Ishikawa (cell line): Measurements from ENCODE around the gene WWTR1.
A peak's percentile ranks its signal among the peaks of the same experiment; 100 is the strongest.

Experiments used
- CEBPB ChIP-seq: IDR thresholded peaks from 2 replicates; pipeline ENCODE4 v1.6.1; 2012
- CREB1 ChIP-seq: IDR thresholded peaks from 2 replicates; pipeline ENCODE4 v1.6.1; 2012; ENCODE audit warnings: low read depth
- EGR1 ChIP-seq: IDR thresholded peaks from 2 replicates; pipeline ENCODE4 v1.6.1; 2012
- EP300 ChIP-seq: IDR thresholded peaks from 2 replicates; pipeline ENCODE4 v1.6.1; 2012; ENCODE audit warnings: borderline replicate concordance
- FOXM1 ChIP-seq: IDR thresholded peaks from 2 replicates; pipeline ENCODE4 v1.6.1; 2012; ENCODE audit warnings: low read depth, borderline replicate concordance
- NFIC ChIP-seq: IDR thresholded peaks from 2 replicates; pipeline ENCODE4 v1.6.1; 2012
- RAD21 ChIP-seq: IDR thresholded peaks from 2 replicates; pipeline ENCODE4 v1.6.1; 2012; ENCODE audit warnings: low read depth
- TAF1 ChIP-seq: IDR thresholded peaks from 2 replicates; pipeline ENCODE4 v1.6.1; 2012; ENCODE audit warnings: low read depth, mild to moderate bottlenecking
- TCF12 ChIP-seq: IDR thresholded peaks from 2 replicates; pipeline ENCODE4 v1.6.1; 2012; ENCODE audit warnings: low read depth
- TEAD4 ChIP-seq: IDR thresholded peaks from 2 replicates; pipeline ENCODE4 v1.6.1; 2012
- YY1 ChIP-seq: IDR thresholded peaks from 2 replicates; pipeline ENCODE4 v1.6.1; 2012; ENCODE audit warnings: low read depth
- ZBTB7A ChIP-seq: IDR thresholded peaks from 2 replicates; pipeline ENCODE4 v1.6.1; 2012; ENCODE audit warnings: low read depth
- TF ChIP-seq, protein P1 (sequence below): IDR thresholded peaks from 2 replicates; pipeline ENCODE4 v1.6.1; 2012
- TF ChIP-seq, protein P2 (sequence below): IDR thresholded peaks from 2 replicates; pipeline ENCODE4 v1.6.1; 2012; ENCODE audit warnings: low read depth, mild to moderate bottlenecking
- TF ChIP-seq, protein P3 (sequence below): IDR thresholded peaks from 2 replicates; pipeline ENCODE4 v1.6.1; 2012

Gene WWTR1

DNA sequence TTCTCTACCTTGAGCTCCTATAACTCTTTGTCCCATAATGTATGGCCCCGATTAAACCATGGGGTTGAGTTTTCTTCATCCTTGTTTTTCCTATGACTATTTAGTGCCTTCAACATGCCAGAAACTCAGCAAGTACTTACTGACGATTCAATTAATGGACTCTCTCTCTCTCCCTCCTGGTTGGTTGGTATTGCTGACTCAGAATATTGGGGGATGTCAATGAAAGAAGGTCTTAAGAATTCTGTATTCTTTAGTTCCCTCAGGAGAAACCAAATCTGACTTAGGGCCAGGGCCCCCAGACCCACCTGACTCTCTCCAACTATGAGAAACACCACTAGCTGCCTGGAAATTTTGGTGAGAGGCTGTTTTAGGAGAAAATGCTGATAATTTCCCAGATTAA is 142.6 kb downstream of the WWTR1 start:
- no peak for TF ChIP-seq EGR1

DNA sequence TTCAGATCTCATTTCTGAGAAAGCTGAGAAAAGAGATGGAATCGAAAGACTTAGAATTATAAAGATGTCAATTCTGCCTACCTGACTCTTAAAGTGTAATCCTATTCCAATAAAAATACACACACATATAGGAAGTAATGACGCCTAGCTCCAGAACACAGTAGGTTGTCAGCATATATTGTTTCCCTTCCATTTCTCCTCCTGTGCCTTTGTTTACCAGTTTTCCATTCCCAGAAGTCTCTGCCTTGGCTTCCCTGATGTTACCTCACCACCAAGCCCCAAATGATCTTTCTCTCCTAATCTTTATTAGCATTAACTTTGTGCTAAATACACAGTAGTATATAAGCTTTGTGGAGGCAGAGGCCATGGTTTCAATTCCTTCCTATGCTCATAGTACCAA is 143.4 kb downstream of the WWTR1 start:
- TF ChIP-seq TEAD4 (no peak), RAD21 (no peak), NFIC (no peak), CEBPB (no peak), TAF1 (no peak), EP300 (no peak), YY1 (no peak), FOXM1 (no peak), EGR1 (no peak), ZBTB7A (no peak), TCF12 (no peak), CREB1 (no peak)
- TF ChIP-seq, protein P1, sequence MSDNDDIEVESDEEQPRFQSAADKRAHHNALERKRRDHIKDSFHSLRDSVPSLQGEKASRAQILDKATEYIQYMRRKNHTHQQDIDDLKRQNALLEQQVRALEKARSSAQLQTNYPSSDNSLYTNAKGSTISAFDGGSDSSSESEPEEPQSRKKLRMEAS = no peak
- TF ChIP-seq, protein P2, sequence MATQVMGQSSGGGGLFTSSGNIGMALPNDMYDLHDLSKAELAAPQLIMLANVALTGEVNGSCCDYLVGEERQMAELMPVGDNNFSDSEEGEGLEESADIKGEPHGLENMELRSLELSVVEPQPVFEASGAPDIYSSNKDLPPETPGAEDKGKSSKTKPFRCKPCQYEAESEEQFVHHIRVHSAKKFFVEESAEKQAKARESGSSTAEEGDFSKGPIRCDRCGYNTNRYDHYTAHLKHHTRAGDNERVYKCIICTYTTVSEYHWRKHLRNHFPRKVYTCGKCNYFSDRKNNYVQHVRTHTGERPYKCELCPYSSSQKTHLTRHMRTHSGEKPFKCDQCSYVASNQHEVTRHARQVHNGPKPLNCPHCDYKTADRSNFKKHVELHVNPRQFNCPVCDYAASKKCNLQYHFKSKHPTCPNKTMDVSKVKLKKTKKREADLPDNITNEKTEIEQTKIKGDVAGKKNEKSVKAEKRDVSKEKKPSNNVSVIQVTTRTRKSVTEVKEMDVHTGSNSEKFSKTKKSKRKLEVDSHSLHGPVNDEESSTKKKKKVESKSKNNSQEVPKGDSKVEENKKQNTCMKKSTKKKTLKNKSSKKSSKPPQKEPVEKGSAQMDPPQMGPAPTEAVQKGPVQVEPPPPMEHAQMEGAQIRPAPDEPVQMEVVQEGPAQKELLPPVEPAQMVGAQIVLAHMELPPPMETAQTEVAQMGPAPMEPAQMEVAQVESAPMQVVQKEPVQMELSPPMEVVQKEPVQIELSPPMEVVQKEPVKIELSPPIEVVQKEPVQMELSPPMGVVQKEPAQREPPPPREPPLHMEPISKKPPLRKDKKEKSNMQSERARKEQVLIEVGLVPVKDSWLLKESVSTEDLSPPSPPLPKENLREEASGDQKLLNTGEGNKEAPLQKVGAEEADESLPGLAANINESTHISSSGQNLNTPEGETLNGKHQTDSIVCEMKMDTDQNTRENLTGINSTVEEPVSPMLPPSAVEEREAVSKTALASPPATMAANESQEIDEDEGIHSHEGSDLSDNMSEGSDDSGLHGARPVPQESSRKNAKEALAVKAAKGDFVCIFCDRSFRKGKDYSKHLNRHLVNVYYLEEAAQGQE = no peak
- TF ChIP-seq, protein P3, sequence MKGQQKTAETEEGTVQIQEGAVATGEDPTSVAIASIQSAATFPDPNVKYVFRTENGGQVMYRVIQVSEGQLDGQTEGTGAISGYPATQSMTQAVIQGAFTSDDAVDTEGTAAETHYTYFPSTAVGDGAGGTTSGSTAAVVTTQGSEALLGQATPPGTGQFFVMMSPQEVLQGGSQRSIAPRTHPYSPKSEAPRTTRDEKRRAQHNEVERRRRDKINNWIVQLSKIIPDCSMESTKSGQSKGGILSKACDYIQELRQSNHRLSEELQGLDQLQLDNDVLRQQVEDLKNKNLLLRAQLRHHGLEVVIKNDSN = no peak

DNA sequence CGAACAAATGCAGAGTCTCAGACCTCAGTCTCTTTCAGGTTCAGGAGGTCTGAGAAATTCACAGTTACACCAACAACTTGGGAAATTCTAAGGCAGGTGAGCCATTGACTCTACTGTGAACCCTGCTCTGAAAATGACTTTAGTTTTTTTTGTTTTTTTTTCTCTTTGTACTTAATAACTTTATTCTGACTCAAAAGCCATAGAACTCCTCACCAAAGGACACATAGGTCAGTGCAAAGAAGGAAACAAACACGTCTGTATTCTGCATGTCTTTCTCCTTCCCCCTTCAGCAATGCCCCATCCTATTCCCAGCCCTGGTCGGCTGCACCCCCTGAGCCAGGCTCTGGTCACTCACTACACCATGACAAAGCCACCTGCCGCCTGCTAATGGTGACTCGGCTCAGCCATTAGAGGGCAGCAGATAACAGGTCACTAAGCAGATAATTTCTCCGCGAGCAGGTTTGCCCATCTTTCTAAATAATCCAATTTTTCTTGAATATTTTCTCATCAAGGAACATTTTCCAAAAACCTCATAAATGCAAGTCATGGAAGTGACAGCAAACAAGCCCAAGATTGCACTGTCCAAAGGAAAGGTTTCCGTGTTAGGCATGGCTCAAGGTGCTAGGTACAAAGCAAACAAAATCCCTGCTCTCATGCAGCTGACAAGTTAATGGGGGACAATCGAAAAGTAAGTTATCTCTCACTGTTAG is 145.6 kb downstream of the WWTR1 start:
- TF ChIP-seq TEAD4 (no peak), RAD21 (peak; percentile 91)

DNA sequence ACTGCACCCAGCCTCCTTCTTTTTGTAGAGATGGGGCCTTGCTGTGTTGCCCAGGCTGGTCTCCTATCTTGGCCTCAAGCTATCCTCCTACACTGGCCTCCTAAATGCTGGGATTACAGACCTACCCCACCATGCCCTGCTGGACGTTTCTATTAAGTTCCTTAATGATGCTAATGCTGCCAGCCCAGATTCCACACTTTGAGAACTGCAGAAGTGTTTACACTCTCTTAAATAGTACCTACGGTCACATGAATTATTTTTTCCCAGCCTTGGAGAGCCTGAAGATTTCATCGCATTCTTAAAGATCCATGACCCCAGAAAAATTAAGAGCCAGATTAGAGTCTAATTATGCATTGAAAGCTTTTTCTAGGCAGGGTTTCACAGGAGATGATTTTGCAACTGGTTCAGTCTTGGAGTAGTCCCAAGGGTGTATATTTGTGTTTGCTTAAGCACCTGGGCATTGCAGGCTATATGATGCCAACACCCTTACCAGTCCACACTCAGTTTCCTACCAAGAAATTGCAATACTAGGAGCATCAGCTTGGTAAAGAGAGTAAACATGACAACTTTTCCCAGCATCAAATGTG is 146.7 kb downstream of the WWTR1 start:
- no peak for TF ChIP-seq ZBTB7A
- TF ChIP-seq YY1 = no peak
- no peak for TF ChIP-seq FOXM1
- TF ChIP-seq, protein P1 = no peak

DNA sequence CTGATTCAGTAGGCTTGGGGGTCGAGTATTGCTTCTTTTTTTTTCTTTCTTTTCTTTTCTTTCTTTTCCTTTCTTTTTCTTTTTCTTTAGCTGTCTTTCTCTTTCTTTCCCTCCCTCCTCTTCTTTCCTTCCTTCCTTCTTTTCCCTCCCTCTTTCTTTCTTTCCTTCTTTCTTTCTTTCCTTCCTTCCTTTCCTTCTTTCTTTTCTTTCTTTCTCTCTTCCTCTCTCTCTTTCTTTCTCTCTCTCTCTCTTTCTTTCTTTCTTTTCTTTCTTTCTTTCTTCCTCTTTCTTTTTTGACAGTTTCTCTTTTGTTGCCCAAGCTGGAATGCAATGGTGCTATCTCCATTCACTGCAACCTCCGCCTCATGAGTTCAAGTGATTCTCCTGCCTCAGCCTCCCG is 147.3 kb downstream of the WWTR1 start:
- TF ChIP-seq FOXM1 = no peak
- TF ChIP-seq TAF1 = no peak
- TF ChIP-seq, protein P3 = no peak
- TF ChIP-seq CEBPB = no peak
- no peak for TF ChIP-seq TCF12
- TF ChIP-seq, protein P1 = no peak
- TF ChIP-seq, protein P2 = no peak
- TF ChIP-seq CREB1 = no peak
- no peak for TF ChIP-seq ZBTB7A
- TF ChIP-seq EP300 = no peak
- TF ChIP-seq TEAD4 = no peak
- TF ChIP-seq EGR1 = no peak
- TF ChIP-seq RAD21 = no peak
- no peak for TF ChIP-seq YY1
- no peak for TF ChIP-seq NFIC

DNA sequence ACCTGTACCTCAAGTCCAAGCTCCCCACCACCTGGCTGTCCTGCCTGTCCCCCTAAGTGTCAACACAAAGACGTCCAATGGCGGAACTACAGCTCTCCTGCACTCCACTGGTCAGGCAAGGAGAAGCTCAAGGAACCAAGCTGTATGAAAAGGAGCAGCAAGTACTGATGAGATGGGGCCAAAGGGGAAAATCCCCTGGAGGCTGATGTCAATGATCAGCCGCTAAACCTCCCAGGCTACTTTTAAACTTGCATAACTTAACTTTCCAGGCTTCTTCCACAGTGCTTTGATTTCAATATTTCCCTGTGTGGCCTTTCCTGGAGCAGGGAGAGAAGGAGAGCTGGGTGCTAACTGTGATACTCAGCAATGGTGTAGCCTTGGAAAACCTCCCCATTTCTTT is 148.3 kb downstream of the WWTR1 start:
- TF ChIP-seq, protein P3 = no peak
- no peak for TF ChIP-seq NFIC
- TF ChIP-seq RAD21 = no peak
- TF ChIP-seq TCF12 = no peak
- TF ChIP-seq ZBTB7A = no peak
- no peak for TF ChIP-seq YY1
- TF ChIP-seq FOXM1 = no peak
- TF ChIP-seq EGR1 = no peak
- TF ChIP-seq, protein P1 = no peak
- no peak for TF ChIP-seq EP300
- TF ChIP-seq TEAD4 = no peak
- no peak for TF ChIP-seq TAF1
- TF ChIP-seq CREB1 = no peak
- TF ChIP-seq, protein P2 = no peak
- no peak for TF ChIP-seq CEBPB
